ENCODE data around the gene XKR8. TPM values are rescaled to one million over a fixed set of nuclear protein-coding genes. Genes with fewer than 3 reads are reported as not detected.
"Not testable (repeated sequence)": the region's sequence is repeated elsewhere in the genome, so short reads cannot be mapped to it uniquely, and the experiment has no call there.

The XKR8 gene
- total and polyA plus RNA-seq, 2 experiments from 2014 or later, result 17.9 to 20.2 TPM

GRCh38 chr1:27999055-27999454 lies 39.3 kb downstream of the XKR8 start:
- no peak for DNase-seq (ENCODE audit: low spot score)
- TF ChIP-seq, protein P1, sequence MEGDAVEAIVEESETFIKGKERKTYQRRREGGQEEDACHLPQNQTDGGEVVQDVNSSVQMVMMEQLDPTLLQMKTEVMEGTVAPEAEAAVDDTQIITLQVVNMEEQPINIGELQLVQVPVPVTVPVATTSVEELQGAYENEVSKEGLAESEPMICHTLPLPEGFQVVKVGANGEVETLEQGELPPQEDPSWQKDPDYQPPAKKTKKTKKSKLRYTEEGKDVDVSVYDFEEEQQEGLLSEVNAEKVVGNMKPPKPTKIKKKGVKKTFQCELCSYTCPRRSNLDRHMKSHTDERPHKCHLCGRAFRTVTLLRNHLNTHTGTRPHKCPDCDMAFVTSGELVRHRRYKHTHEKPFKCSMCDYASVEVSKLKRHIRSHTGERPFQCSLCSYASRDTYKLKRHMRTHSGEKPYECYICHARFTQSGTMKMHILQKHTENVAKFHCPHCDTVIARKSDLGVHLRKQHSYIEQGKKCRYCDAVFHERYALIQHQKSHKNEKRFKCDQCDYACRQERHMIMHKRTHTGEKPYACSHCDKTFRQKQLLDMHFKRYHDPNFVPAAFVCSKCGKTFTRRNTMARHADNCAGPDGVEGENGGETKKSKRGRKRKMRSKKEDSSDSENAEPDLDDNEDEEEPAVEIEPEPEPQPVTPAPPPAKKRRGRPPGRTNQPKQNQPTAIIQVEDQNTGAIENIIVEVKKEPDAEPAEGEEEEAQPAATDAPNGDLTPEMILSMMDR (IDR thresholded peaks at IDR 0.05; ENCODE audit: poor library complexity), result no peak
- TF ChIP-seq EZH2phosphoT487 (IDR thresholded peaks at IDR 0.05; ENCODE audit: low read depth, severe bottlenecking, unreplicated experiment) (no peak), EZH2 (IDR thresholded peaks at IDR 0.05; ENCODE audit: borderline replicate concordance) (no peak)
- Histone ChIP-seq H3K9me3 (ENCODE audit: low read depth) (no peaks in the 10 kb centered on the region), H3K27me3 (no peaks in the 10 kb centered on the region), H3K27ac (no peak overlapping the region), H3K9me2 (replicated peaks; ENCODE audit: insufficient read depth) (no peaks in the 10 kb centered on the region), H3K4me2 (no peak overlapping the region), H3K4me1 (ENCODE audit: insufficient read depth) (no peaks in the 10 kb centered on the region), H4K20me1 (ENCODE audit: insufficient read depth, poor library complexity, severe bottlenecking) (no peaks in the 10 kb centered on the region), H2AFZ (no peak overlapping the region), H3K79me2 (no peaks in the 10 kb centered on the region), H3K36me3 (replicated peaks; ENCODE audit: insufficient read depth, low read depth) (no peaks in the 10 kb centered on the region), H3K4me3 (no peak overlapping the region)
- 88% methylated on average over 1 of the region's 1 CpG for WGBS (ENCODE audit: low lambda C conversion rate, missing lambda C conversion rate)

DNA sequence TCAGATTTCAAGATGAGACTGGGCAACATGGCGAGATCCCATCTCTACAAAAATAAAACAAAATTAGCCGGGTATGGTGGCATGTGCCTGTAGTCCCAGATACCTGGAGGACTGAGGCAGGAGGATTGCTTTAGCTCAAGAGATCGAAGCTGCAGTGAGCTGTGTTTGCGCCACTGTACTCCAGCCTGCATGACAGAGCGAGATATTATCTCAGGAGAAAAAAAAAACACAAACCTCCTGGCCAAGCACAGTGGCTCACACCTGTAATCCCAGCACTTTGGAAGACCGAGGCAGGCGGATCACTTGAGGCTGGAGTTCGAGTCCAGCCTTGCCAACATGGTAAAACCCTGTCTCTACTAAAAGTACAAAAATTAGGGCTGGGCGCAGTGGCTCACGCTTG lies 42.8 kb downstream of the XKR8 start:
- WGBS (ENCODE audit: low lambda C conversion rate, missing lambda C conversion rate), result 98% methylated on average over 10 of the region's 10 CpGs
- H2AFZ ChIP-seq, result no peak overlapping the region
- no peaks in the 10 kb centered on the region for H3K27me3 ChIP-seq
- H3K36me3 ChIP-seq (replicated peaks; ENCODE audit: insufficient read depth, low read depth), result no peaks in the 10 kb centered on the region
- no peak overlapping the region for H3K4me2 ChIP-seq
- no peaks in the 10 kb centered on the region for H3K4me1 ChIP-seq (ENCODE audit: insufficient read depth)
- no peak overlapping the region for H3K27ac ChIP-seq
- H3K9me3 ChIP-seq (ENCODE audit: low read depth), result no peaks in the 10 kb centered on the region
- H3K9me2 ChIP-seq (replicated peaks; ENCODE audit: insufficient read depth), result no peaks in the 10 kb centered on the region
- peaks cover 2% of the 10 kb centered on the region for H4K20me1 ChIP-seq (ENCODE audit: insufficient read depth, poor library complexity, severe bottlenecking)
- no peak for DNase-seq (ENCODE audit: low spot score)
- TF ChIP-seq EZH2phosphoT487 (IDR thresholded peaks at IDR 0.05; ENCODE audit: low read depth, severe bottlenecking, unreplicated experiment), result no peak
- TF ChIP-seq, protein P1 (IDR thresholded peaks at IDR 0.05; ENCODE audit: poor library complexity), result no peak
- no peak for TF ChIP-seq EZH2 (IDR thresholded peaks at IDR 0.05; ENCODE audit: borderline replicate concordance)
- H3K4me3 ChIP-seq, result no peak overlapping the region
- H3K79me2 ChIP-seq, result no peaks in the 10 kb centered on the region

DNA sequence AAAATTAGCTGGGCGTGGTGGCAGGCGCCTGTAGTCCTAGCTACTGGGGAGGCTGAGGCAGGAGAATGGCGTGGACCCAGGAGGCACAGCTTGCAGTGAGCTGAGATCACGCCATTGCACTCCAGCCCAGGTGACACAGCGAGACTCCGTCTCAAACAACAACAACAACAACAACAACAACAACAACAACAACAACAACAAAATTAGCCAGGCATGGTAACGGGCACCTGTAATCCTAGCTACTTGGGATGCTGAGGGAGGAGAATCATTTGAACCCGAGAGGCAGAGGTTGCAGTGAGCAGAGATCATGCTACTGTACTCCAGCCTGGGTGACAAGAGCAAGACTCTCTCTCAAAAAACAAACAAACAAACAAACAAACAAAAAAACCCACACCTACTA lies 43.3 kb downstream of the XKR8 start:
- H3K4me1 ChIP-seq (ENCODE audit: insufficient read depth); H4K20me1 ChIP-seq (ENCODE audit: insufficient read depth, poor library complexity, severe bottlenecking); H3K27me3 ChIP-seq; H3K4me3 ChIP-seq; H3K9me2 ChIP-seq (replicated peaks; ENCODE audit: insufficient read depth); H3K4me2 ChIP-seq; H3K9me3 ChIP-seq (ENCODE audit: low read depth); H3K79me2 ChIP-seq; H2AFZ ChIP-seq; DNase-seq (ENCODE audit: low spot score); H3K27ac ChIP-seq; H3K36me3 ChIP-seq (replicated peaks; ENCODE audit: insufficient read depth, low read depth): not testable (repeated sequence)
- 100% methylated on average over 8 of the region's 8 CpGs for WGBS (ENCODE audit: low lambda C conversion rate, missing lambda C conversion rate)

DNA sequence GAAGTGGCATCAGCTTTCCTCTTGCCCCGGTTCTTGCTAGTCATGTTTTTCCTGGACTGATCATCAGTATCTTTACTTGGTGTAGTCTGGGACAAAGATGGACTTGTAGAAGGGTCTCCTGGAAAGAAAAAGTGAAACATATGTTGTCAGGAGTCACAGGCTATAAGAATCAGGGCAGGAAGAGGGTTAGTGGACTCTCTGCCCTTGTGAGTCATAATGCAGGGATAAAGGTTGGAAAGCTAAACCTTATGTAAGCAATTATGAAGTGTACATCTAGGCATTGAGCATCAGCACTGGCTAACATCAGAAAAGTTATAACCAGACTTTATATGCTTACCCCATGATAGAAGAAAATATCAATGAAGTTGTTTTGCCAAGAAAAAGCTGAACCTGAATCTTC lies 51.2 kb downstream of the XKR8 start:
- DNase-seq (ENCODE audit: low spot score), result peak; percentile 23

More for the DNA sequence above, 51.2 kb downstream of the XKR8 start:
- Histone ChIP-seq H2AFZ (no peak overlapping the region), H3K27ac (peak overlapping the region; percentile 39), H3K4me3 (no peak overlapping the region), H3K4me1 (ENCODE audit: insufficient read depth) (peaks cover 4% of the 10 kb centered on the region), H3K9me2 (replicated peaks; ENCODE audit: insufficient read depth) (no peaks in the 10 kb centered on the region), H3K79me2 (no peaks in the 10 kb centered on the region), H3K27me3 (no peaks in the 10 kb centered on the region), H3K36me3 (replicated peaks; ENCODE audit: insufficient read depth, low read depth) (no peaks in the 10 kb centered on the region), H3K4me2 (no peak overlapping the region), H4K20me1 (ENCODE audit: insufficient read depth, poor library complexity, severe bottlenecking) (peaks cover under 1% of the 10 kb centered on the region), H3K9me3 (ENCODE audit: low read depth) (no peaks in the 10 kb centered on the region)
- 89% methylated on average over 1 of the region's 1 CpG for WGBS (ENCODE audit: low lambda C conversion rate, missing lambda C conversion rate)
- no peak for TF ChIP-seq EZH2 (IDR thresholded peaks at IDR 0.05; ENCODE audit: borderline replicate concordance)
- TF ChIP-seq, protein P1 (IDR thresholded peaks at IDR 0.05; ENCODE audit: poor library complexity), result no peak
- TF ChIP-seq EZH2phosphoT487 (IDR thresholded peaks at IDR 0.05; ENCODE audit: low read depth, severe bottlenecking, unreplicated experiment), result no peak

Other genes with a start within 250 kb of the XKR8 start
- gene FAM76A, start 234.0 kb upstream of the XKR8 start, total RNA-seq, result 9.8 and 12.2 TPM in 2 replicates
- gene FAM76A, start 234.0 kb upstream of the XKR8 start, polyA plus RNA-seq, result 1.8 and 3.5 TPM in 2 replicates
- gene STX12, start 186.8 kb upstream of the XKR8 start, total RNA-seq, result 73.2 and 84.0 TPM in 2 replicates
- gene STX12, start 186.8 kb upstream of the XKR8 start, polyA plus RNA-seq, result 55.0 and 58.9 TPM in 2 replicates
- 38.7 and 42.8 TPM in 2 replicates for gene PPP1R8, start 129.2 kb upstream of the XKR8 start, total RNA-seq
- 9.3 and 13.0 TPM in 2 replicates for gene PPP1R8, start 129.2 kb upstream of the XKR8 start, polyA plus RNA-seq
- 0.24 and 1.2 TPM in 2 replicates for gene THEMIS2, start 87.4 kb upstream of the XKR8 start, total RNA-seq
- 1.1 TPM in 1 of 2 replicates, not detected in the other for gene THEMIS2, start 87.4 kb upstream of the XKR8 start, polyA plus RNA-seq
- 25.2 and 29.5 TPM in 2 replicates for gene RPA2, start 45.4 kb upstream of the XKR8 start, total RNA-seq
- gene RPA2, start 45.4 kb upstream of the XKR8 start, polyA plus RNA-seq, result 28.5 and 39.6 TPM in 2 replicates
- gene SMPDL3B, start 25.0 kb upstream of the XKR8 start, total RNA-seq, result 17.3 and 19.6 TPM in 2 replicates
- 11.2 and 16.2 TPM in 2 replicates for gene SMPDL3B, start 25.0 kb upstream of the XKR8 start, polyA plus RNA-seq
- gene EYA3, start 128.6 kb downstream of the XKR8 start, total RNA-seq, result 13.5 and 19.9 TPM in 2 replicates
- 4.2 and 6.9 TPM in 2 replicates for gene EYA3, start 128.6 kb downstream of the XKR8 start, polyA plus RNA-seq
- 0.37 and 0.96 TPM in 2 replicates for gene PTAFR, start 216.7 kb downstream of the XKR8 start, total RNA-seq
- 0.29 and 1.4 TPM in 2 replicates for gene PTAFR, start 216.7 kb downstream of the XKR8 start, polyA plus RNA-seq

All from hepatocyte (in vitro differentiated cells).